ENCODE measurements around the gene ABI1.

ABI1 gene

GRCh38 chr10:26723016-26723415 is 137.7 kb downstream of the ABI1 start:
- in situ Hi-C loops (cut with MboI; ENCODE audit: low sequenced_read_pairs): loop anchor here (10.0 kb wide), 1 partner anchor 152 kb away; no protein-coding TSS in a partner anchor

- in situ Hi-C loops (cut with MboI; ENCODE audit: low sequenced_read_pairs): loop anchor here (10.0 kb wide), 1 partner anchor 153 kb away; no protein-coding TSS in a partner anchor
Measured at GRCh38 chr10:26721561-26721960, 139.2 kb downstream of the ABI1 start.

- in situ Hi-C loops (cut with MboI; ENCODE audit: low sequenced_read_pairs): no loop called here
Measured at GRCh38 chr10:26717476-26717875, 143.3 kb downstream of the ABI1 start.

- in situ Hi-C loops (cut with MboI; ENCODE audit: low sequenced_read_pairs): no loop called here
Measured at GRCh38 chr10:26715137-26715487, 145.6 kb downstream of the ABI1 start.

GRCh38 chr10:26714415-26715136 is 146.2 kb downstream of the ABI1 start:
- in situ Hi-C loops (cut with MboI; ENCODE audit: low sequenced_read_pairs): no loop called here

GRCh38 chr10:26711324-26711723 is 149.4 kb downstream of the ABI1 start:
- in situ Hi-C loops (cut with MboI; ENCODE audit: low sequenced_read_pairs): no loop called here

- in situ Hi-C loops (cut with MboI; ENCODE audit: low sequenced_read_pairs): no loop called here
Measured at GRCh38 chr10:26706936-26707335, 153.8 kb downstream of the ABI1 start.

GRCh38 chr10:26706206-26706605 is 154.6 kb downstream of the ABI1 start:
- in situ Hi-C loops (cut with MboI; ENCODE audit: low sequenced_read_pairs): no loop called here

GRCh38 chr10:26703974-26704373 is 156.8 kb downstream of the ABI1 start:
- in situ Hi-C loops (cut with MboI; ENCODE audit: low sequenced_read_pairs): no loop called here

- in situ Hi-C loops (cut with MboI; ENCODE audit: low sequenced_read_pairs): no loop called here
Measured at GRCh38 chr10:26703096-26703495, 157.7 kb downstream of the ABI1 start.

GRCh38 chr10:26700884-26701630 is 159.7 kb downstream of the ABI1 start:
- in situ Hi-C loops (cut with MboI; ENCODE audit: low sequenced_read_pairs): no loop called here

- in situ Hi-C loops (cut with MboI; ENCODE audit: low sequenced_read_pairs): no loop called here
Measured at GRCh38 chr10:26699631-26700030, 161.1 kb downstream of the ABI1 start.

- in situ Hi-C loops (cut with MboI; ENCODE audit: low sequenced_read_pairs): no loop called here
Measured at GRCh38 chr10:26698909-26699308, 161.8 kb downstream of the ABI1 start.

GRCh38 chr10:26697922-26698608 is 162.7 kb downstream of the ABI1 start:
- in situ Hi-C loops (cut with MboI; ENCODE audit: low sequenced_read_pairs): no loop called here

- in situ Hi-C loops (cut with MboI; ENCODE audit: low sequenced_read_pairs): no loop called here
Measured at GRCh38 chr10:26697163-26697921, 163.4 kb downstream of the ABI1 start, which contains the start of gene PDSS1. Gene PDSS1 (plus strand): TSS chr10:26697701. CDS start chr10:26697712, 11 bp downstream.

- in situ Hi-C loops (cut with MboI; ENCODE audit: low sequenced_read_pairs): no loop called here
Measured at GRCh38 chr10:26696786-26697162, 164.0 kb downstream of the ABI1 start.

Data from HL-60/S4 (cell line).